AG04450 (cell line): ENCODE data around the gene LRP2. TPM values are rescaled to one million over a fixed set of nuclear protein-coding genes. Genes with fewer than 3 reads are reported as not detected.

Experiments
- CTCF ChIA-PET: fragments of 300-600, 350-600 bp; formaldehyde crosslinking; extraction: SDS; loops from one replicate; lab custom pipeline; 2022; ENCODE audit warnings: antibody characterized with exemption, inconsistent platforms; lab: Charles Lee
- POLR2A ChIA-PET: fragments of 350-600 bp; formaldehyde crosslinking; extraction: SDS; loops from one replicate; lab custom pipeline; 2021; ENCODE audit warnings: antibody characterized with exemption, inconsistent platforms; lab: Yijun Ruan, JAX
- DNase-seq: peaks from one replicate; pipeline ENCODE4 v3.0.0-alpha.2; 2011; ENCODE audit warnings: low read depth, low spot score
- H3K27ac ChIP-seq: one replicate; pipeline ENCODE4 v1.5.1; 2012; ENCODE audit warnings: low read depth, low read length, control low read depth
- H3K27me3 ChIP-seq: one replicate; pipeline ENCODE4 v1.6.0; 2012; ENCODE audit warnings: low read length; ENCODE audit not compliant: control insufficient read depth, insufficient read depth
- H3K4me3 ChIP-seq: 2 replicates; pipeline ENCODE4 v1.5.1; 2011; ENCODE audit warnings: mild to moderate bottlenecking, low read depth, low read length, control low read depth
- H3K9me3 ChIP-seq: 2 replicates; pipeline ENCODE4 v1.5.1; 2012; ENCODE audit warnings: low read length; ENCODE audit not compliant: control insufficient read depth, insufficient read depth
- polyA plus RNA-seq: library from polyadenylated mRNA; depleted of rRNA; stranded (reverse); fragments of >200 nt; gene quantifications from 2 replicates; pipeline ENCODE4 v1.2.3, GENCODE V29; 2011
- TF ChIP-seq, protein P1 (sequence below): IDR thresholded peaks from 2 replicates; pipeline ENCODE4 v1.5.1; 2011; ENCODE audit warnings: low read depth, low read length, control low read depth, inconsistent platforms

LRP2 gene
- polyA plus RNA-seq, 1 experiment: not detected

GRCh38 chr2:169221745-169222369, 140.5 kb downstream of the LRP2 start:
- CTCF ChIA-PET: interaction anchor here (0.7 to 1.1 kb wide), 4 partner anchors 23 to 113 kb away, joined by 3 read pairs; no protein-coding TSS in a partner anchor
- Histone ChIP-seq H3K27ac (no peak overlapping the region), H3K9me3 (no peaks in the 10 kb centered on the region), H3K4me3 (no peak overlapping the region), H3K27me3 (no peaks in the 10 kb centered on the region)
- DNase-seq: no peak
- POLR2A ChIA-PET: interaction anchor here (0.6 kb wide), 1 partner anchor 253 kb away, joined by 3 read pairs; no protein-coding TSS in a partner anchor
- TF ChIP-seq, protein P1, sequence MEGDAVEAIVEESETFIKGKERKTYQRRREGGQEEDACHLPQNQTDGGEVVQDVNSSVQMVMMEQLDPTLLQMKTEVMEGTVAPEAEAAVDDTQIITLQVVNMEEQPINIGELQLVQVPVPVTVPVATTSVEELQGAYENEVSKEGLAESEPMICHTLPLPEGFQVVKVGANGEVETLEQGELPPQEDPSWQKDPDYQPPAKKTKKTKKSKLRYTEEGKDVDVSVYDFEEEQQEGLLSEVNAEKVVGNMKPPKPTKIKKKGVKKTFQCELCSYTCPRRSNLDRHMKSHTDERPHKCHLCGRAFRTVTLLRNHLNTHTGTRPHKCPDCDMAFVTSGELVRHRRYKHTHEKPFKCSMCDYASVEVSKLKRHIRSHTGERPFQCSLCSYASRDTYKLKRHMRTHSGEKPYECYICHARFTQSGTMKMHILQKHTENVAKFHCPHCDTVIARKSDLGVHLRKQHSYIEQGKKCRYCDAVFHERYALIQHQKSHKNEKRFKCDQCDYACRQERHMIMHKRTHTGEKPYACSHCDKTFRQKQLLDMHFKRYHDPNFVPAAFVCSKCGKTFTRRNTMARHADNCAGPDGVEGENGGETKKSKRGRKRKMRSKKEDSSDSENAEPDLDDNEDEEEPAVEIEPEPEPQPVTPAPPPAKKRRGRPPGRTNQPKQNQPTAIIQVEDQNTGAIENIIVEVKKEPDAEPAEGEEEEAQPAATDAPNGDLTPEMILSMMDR: peak; percentile 40

DNA sequence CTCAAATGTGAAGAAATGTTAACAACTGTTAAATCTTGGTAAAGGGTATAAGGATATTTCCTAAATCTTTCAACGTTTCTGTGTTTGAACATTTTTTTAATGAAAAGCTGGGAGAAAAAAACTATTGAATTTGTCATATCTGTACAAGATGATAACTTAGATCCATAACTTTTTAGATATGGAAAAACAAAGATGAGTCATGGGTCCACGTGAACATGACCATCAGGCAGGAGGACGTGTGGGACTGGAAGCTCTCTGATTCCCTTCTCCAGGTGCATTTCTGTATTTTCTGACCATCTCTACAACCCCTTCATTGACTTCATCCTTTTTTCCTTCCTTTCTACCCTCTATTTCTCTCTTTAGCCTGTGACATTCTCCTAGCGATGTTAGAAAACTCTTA, 151.4 kb downstream of the LRP2 start:
- no peaks in the 10 kb centered on the region for H3K27me3 ChIP-seq
- ChIA-PET CTCF (no interaction called here), POLR2A (no interaction called here)
- no peaks in the 10 kb centered on the region for H3K9me3 ChIP-seq
- H3K4me3 ChIP-seq: no peak overlapping the region
- DNase-seq: no peak
- no peak overlapping the region for H3K27ac ChIP-seq
- TF ChIP-seq, protein P1: no peak

DNA sequence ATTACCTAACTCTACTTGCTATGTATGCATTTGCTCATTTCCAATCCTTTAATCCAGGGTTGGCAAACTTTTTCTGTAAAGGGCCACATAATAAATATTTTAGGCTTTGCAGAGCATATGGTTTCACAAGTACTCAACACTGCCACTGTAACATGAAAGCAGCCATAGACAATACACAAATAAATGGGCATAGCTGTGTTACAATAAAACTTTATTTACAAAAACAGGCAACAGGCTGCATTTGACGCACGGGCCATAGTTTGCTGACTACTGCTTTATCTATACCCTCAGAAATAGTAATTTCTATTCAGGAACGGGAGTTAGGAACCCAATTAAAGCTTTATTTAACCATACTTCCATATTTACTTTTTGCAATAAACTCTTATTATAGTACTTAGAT, 154.3 kb downstream of the LRP2 start:
- no peak for DNase-seq
- ChIA-PET POLR2A (no interaction called here), CTCF (no interaction called here)
- H3K9me3 ChIP-seq: no peaks in the 10 kb centered on the region
- no peaks in the 10 kb centered on the region for H3K27me3 ChIP-seq
- TF ChIP-seq, protein P1: no peak
- H3K27ac ChIP-seq: no peak overlapping the region
- no peak overlapping the region for H3K4me3 ChIP-seq

DNA sequence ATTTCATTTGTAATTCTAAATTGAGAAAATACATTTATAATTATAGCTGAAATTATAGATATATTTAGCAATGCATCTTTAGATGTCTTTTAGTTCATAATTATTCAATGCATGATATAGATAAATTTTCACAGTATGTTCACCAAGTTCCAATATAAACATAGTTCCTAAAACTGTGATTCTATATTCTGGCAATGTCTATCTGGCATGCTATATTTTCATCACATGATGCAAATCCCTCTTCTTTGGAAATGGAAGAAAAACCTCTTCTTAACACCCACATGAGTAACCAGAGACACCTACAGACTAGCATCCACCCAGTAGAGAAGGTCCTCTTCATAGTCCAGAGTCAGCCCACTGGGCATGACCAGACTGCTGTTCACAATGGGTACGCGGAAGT, 157.2 kb downstream of the LRP2 start:
- no peak for DNase-seq
- Histone ChIP-seq H3K4me3 (no peak overlapping the region), H3K27ac (no peak overlapping the region), H3K27me3 (no peaks in the 10 kb centered on the region), H3K9me3 (no peaks in the 10 kb centered on the region)
- ChIA-PET CTCF (no interaction called here), POLR2A (no interaction called here)
- TF ChIP-seq, protein P1: no peak

DNA sequence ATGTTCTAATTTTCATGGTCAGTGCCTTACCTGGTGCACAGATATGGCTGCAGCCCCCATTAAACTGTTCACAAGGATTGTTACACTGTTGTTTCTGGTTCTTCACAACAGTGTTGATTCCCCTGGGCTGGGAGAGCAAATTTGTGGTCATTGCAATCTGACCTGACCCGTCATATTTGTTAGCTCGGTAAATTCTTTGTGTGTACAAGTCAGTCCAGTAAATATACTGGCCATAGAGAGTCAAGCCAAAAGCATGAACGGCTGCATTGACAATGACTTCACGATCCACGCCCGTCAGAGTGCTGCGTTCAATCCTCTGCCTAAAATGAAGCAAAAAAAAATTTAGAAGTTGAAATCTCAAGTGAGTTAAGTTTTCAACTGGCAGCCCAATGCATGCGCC, 158.4 kb downstream of the LRP2 start:
- H3K9me3 ChIP-seq: no peaks in the 10 kb centered on the region
- ChIA-PET CTCF (no interaction called here), POLR2A (no interaction called here)
- H3K4me3 ChIP-seq: no peak overlapping the region
- TF ChIP-seq, protein P1: no peak
- no peak overlapping the region for H3K27ac ChIP-seq
- no peaks in the 10 kb centered on the region for H3K27me3 ChIP-seq
- no peak for DNase-seq
